Adipocyte (in vitro differentiated cells): ENCODE results near the gene SLC25A39.

ENCODE experiments used
- DNase-seq: peaks from one replicate; pipeline ENCODE4 v3.0.0-alpha.2; 2015; ENCODE audit warnings: low read depth
- H3K27me3 ChIP-seq: replicated peaks from 2 replicates; pipeline ENCODE4 v1.7.0; 2013; ENCODE audit warnings: mild to moderate bottlenecking, low read length, moderate library complexity; ENCODE audit not compliant: control insufficient read depth, insufficient read depth
- H3K36me3 ChIP-seq: 2 replicates; pipeline ENCODE4 v1.7.0; 2013; ENCODE audit warnings: low read length, mild to moderate bottlenecking, moderate library complexity; ENCODE audit not compliant: control insufficient read depth, insufficient read depth, severe bottlenecking
- H3K4me1 ChIP-seq: 2 replicates; pipeline ENCODE4 v1.7.0; 2013; ENCODE audit warnings: mild to moderate bottlenecking, low read length, moderate library complexity; ENCODE audit not compliant: control insufficient read depth, insufficient read depth
- H3K4me3 ChIP-seq: 2 replicates; pipeline ENCODE4 v1.7.0; 2013; ENCODE audit warnings: mild to moderate bottlenecking, low read length, moderate library complexity
- H3K9ac ChIP-seq: 2 replicates; pipeline ENCODE4 v1.7.0; 2013; ENCODE audit warnings: mild to moderate bottlenecking, low read length, moderate library complexity
- H3K9me3 ChIP-seq: 2 replicates; pipeline ENCODE4 v1.7.0; 2013; ENCODE audit warnings: mild to moderate bottlenecking, low read length, moderate library complexity; ENCODE audit not compliant: control insufficient read depth

SLC25A39 gene

DNA sequence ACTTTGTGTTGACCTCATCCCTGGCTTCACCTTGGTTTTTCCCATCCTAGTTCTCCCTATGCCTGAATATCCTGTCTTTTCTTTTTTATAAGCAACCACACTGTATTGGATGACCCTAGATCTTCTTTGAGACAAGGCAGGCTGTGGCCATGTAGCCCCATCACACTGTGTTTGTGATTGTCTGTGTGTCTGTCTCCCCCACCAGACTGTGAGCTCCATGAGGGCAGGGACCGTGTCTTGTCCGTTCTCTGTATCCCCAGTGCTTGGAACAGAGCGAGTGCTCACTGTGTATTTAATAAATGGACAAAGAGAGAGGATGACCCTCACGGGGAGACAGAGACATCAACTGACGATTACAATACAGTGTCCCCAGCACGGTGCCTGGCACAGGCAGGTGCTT is 7.1 kb downstream of the SLC25A39 start:
- H3K9ac ChIP-seq: no peak overlapping the region
- H3K36me3 ChIP-seq: peaks cover 32% of the 10 kb centered on the region
- H3K4me3 ChIP-seq: no peak overlapping the region
- DNase-seq: no peak
- peaks cover 23% of the 10 kb centered on the region for H3K27me3 ChIP-seq
- peaks cover 3% of the 10 kb centered on the region for H3K4me1 ChIP-seq
- H3K9me3 ChIP-seq: no peaks in the 10 kb centered on the region

DNA sequence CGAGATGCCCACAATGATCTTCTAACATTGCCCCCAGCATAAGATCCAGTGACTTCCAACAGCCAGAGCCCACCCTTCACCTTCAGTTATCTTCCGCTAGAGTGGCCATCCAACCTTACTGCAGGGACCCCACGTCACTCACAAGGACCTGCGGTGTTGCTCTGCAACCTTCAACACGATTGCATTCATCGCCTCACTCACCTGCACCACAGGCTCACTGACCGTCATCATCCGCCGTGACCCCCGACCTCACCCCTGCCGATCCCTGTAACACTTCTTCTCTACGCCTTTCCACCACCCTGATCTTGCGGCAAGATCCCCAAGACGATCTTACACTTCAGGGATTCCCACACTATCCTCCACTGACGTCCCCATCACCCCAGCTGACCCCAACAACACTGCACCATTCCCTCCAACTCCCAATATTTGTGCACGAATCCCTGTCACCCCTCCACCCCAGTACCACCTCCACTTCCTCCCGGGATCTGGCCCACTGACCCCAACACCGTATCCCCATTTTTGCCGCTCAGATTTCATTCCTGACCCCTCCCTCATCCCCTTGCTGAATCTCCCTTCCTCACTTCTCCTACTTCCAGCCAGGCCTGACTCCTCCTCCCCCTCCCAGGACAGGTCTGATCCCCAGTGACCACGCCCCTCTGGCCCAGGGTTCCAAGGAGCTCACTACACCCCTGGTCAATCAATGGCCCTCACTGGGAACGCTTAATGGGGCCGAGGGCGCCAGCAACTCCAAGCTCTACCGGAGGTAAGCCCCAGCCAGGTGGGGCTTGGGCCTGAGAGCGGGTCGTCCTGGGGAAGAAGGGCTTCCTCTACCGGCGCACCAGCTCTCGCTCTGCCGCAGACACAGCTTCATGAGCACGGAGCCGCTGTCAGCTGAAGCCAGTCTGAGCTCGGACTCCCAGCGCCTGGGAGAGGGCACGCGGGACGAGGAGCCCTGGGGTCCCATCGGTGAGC is 8.6 kb downstream of the SLC25A39 start:
- Histone ChIP-seq H3K9me3 (no peaks in the 10 kb centered on the region), H3K27me3 (peaks cover 27% of the 10 kb centered on the region), H3K4me1 (peaks cover 3% of the 10 kb centered on the region), H3K9ac (no peak overlapping the region), H3K4me3 (no peak overlapping the region), H3K36me3 (peaks cover 18% of the 10 kb centered on the region)
- no peak for DNase-seq

GRCh38 chr17:44314869-44315661 is 9.6 kb downstream of the SLC25A39 start:
- no peaks in the 10 kb centered on the region for H3K9me3 ChIP-seq
- H3K4me3 ChIP-seq: no peak overlapping the region
- H3K9ac ChIP-seq: no peak overlapping the region
- DNase-seq: peak; percentile 55
- H3K27me3 ChIP-seq: peaks cover 33% of the 10 kb centered on the region
- peaks cover 3% of the 10 kb centered on the region for H3K4me1 ChIP-seq
- H3K36me3 ChIP-seq: peaks cover 8% of the 10 kb centered on the region

- no peak overlapping the region for H3K4me3 ChIP-seq
- no peak overlapping the region for H3K9ac ChIP-seq
- no peaks in the 10 kb centered on the region for H3K9me3 ChIP-seq
- H3K27me3 ChIP-seq: peaks cover 38% of the 10 kb centered on the region
- H3K36me3 ChIP-seq: peaks cover 3% of the 10 kb centered on the region
- peaks cover 3% of the 10 kb centered on the region for H3K4me1 ChIP-seq
- no peak for DNase-seq
These were observed 10.1 kb downstream of the SLC25A39 start for GRCh38 chr17:44314524-44314868.

GRCh38 chr17:44314031-44314430 is 10.6 kb downstream of the SLC25A39 start:
- H3K27me3 ChIP-seq: peaks cover 43% of the 10 kb centered on the region
- H3K4me3 ChIP-seq: no peak overlapping the region
- H3K9ac ChIP-seq: no peak overlapping the region
- DNase-seq: no peak
- H3K9me3 ChIP-seq: no peaks in the 10 kb centered on the region
- peaks cover 3% of the 10 kb centered on the region for H3K4me1 ChIP-seq
- H3K36me3 ChIP-seq: no peaks in the 10 kb centered on the region

GRCh38 chr17:44312396-44313104 is 12.1 kb downstream of the SLC25A39 start:
- H3K9ac ChIP-seq: no peak overlapping the region
- peaks cover 45% of the 10 kb centered on the region for H3K27me3 ChIP-seq
- H3K9me3 ChIP-seq: no peaks in the 10 kb centered on the region
- no peaks in the 10 kb centered on the region for H3K36me3 ChIP-seq
- H3K4me1 ChIP-seq: peaks cover 3% of the 10 kb centered on the region
- H3K4me3 ChIP-seq: no peak overlapping the region
- DNase-seq: no peak

DNA sequence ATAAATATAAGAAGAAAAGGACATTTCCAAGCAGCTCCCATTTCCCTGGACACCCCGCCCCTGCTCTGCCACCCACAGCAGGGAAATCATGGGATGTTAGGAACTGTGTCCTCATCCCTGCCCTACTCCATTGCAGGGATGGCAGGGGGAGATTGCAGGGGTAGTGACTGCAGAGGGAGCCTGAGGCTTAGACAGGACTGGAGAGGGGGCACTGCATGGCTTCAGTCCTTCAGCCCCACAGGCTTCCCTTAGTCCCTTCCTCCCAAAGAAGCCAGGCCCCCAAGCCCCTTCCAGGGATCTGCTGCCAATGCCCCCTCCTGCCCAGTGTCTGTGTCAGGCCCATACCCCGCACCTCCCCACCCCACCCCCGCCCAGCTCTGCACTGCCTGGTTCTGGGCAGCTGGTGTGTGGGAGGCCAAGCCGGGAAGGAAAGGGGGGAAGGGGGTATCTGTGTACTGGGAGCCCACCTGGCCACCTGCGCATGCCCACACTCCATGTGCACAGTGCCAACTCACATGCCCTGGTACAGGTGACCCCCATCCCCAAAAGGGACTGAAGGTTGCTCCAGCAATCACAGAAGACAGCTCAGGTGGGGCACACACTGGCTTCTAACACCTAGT is 13.0 kb downstream of the SLC25A39 start:
- Histone ChIP-seq H3K27me3 (peaks cover 54% of the 10 kb centered on the region), H3K9ac (no peak overlapping the region), H3K4me3 (no peak overlapping the region), H3K9me3 (no peaks in the 10 kb centered on the region), H3K36me3 (no peaks in the 10 kb centered on the region), H3K4me1 (peaks cover 3% of the 10 kb centered on the region)
- DNase-seq: no peak

GRCh38 chr17:44310609-44311376 is 13.8 kb downstream of the SLC25A39 start:
- no peak overlapping the region for H3K4me3 ChIP-seq
- peaks cover 53% of the 10 kb centered on the region for H3K27me3 ChIP-seq
- no peaks in the 10 kb centered on the region for H3K9me3 ChIP-seq

DNA sequence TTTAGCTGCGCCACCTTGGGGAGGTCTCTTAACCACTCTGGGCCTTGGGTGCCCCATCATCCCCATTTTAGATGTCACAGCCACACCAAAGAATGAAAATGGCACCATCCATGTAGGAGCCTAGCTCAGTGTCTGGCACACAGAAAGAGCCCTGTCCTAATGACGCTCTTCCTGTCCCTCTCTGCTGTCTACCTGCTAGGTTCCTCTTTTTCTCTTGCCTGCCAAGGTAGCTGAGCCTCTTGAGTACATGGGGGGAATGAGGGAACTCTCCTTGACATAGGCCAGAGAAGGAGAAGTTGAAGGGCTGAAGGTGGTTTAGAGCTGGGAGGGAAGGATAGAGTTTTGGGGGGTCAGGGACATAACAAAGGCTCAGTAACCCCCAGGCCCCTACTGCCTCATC is 14.4 kb downstream of the SLC25A39 start:
- peaks cover 51% of the 10 kb centered on the region for H3K27me3 ChIP-seq
- no peak overlapping the region for H3K9ac ChIP-seq
- no peaks in the 10 kb centered on the region for H3K9me3 ChIP-seq
- no peak for DNase-seq
- H3K4me3 ChIP-seq: no peak overlapping the region
- H3K36me3 ChIP-seq: no peaks in the 10 kb centered on the region
- H3K4me1 ChIP-seq: no peaks in the 10 kb centered on the region

More at GRCh38 chr17:44310609-44311376, 13.8 kb downstream of the SLC25A39 start:
- no peak for DNase-seq
- Histone ChIP-seq H3K9ac (no peak overlapping the region), H3K4me1 (no peaks in the 10 kb centered on the region), H3K36me3 (no peaks in the 10 kb centered on the region)

DNA sequence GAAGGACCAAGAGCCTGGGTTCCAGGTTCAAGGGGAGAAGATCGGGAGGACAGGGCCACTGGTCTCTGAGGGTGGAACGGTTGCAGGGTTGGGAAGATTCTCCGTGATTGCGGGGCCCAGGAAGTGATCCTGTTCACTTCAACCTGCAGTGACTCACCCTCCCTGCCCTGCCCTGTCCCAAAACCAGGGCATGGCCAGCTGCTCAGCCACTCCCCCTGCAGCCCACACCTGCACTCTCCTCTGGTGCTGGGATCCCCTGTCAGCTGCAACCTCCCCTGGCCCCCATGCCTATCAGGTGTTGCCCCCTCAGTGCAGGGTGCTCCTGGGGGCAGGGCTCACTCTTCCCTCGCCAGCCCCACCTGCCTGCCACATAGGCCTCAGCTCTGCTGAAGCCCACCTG is 15.2 kb downstream of the SLC25A39 start:
- no peak overlapping the region for H3K9ac ChIP-seq
- H3K4me1 ChIP-seq: no peaks in the 10 kb centered on the region
- no peaks in the 10 kb centered on the region for H3K9me3 ChIP-seq
- no peak overlapping the region for H3K4me3 ChIP-seq
- no peaks in the 10 kb centered on the region for H3K36me3 ChIP-seq
- DNase-seq: no peak
- peaks cover 51% of the 10 kb centered on the region for H3K27me3 ChIP-seq
